Right forelimb (tissue), 1 donor: ENCODE data around the gene TUBB4B.

Experiments
- DNase-seq: peaks from one replicate; pipeline ENCODE4 v3.0.0-alpha.2; 2018

The TUBB4B gene

GRCh38 chr9:137213160-137214060, 27.7 kb upstream of the TUBB4B start:
- DNase-seq: no peak

- DNase-seq: no peak
Measured at GRCh38 chr9:137214620-137215019, 26.5 kb upstream of the TUBB4B start.

GRCh38 chr9:137215196-137215986, 25.7 kb upstream of the TUBB4B start:
- no peak for DNase-seq

- no peak for DNase-seq
Measured at GRCh38 chr9:137216188-137216965, 24.7 kb upstream of the TUBB4B start.

- no peak for DNase-seq
Measured at GRCh38 chr9:137217276-137218211, 23.5 kb upstream of the TUBB4B start.

GRCh38 chr9:137218212-137218753, 22.8 kb upstream of the TUBB4B start:
- no peak for DNase-seq

GRCh38 chr9:137218754-137219271, 22.3 kb upstream of the TUBB4B start:
- DNase-seq: no peak

GRCh38 chr9:137219757-137220316, 21.2 kb upstream of the TUBB4B start:
- no peak for DNase-seq

GRCh38 chr9:137220317-137221094, 20.6 kb upstream of the TUBB4B start:
- no peak for DNase-seq

GRCh38 chr9:137221095-137221505, 20.0 kb upstream of the TUBB4B start:
- no peak for DNase-seq

GRCh38 chr9:137221506-137222111, 19.5 kb upstream of the TUBB4B start:
- no peak for DNase-seq

GRCh38 chr9:137222190-137223077, 18.7 kb upstream of the TUBB4B start, which contains the start of gene RNF208:
RNF208 (minus strand) TSS chr9:137222240; CDS start chr9:137221212, 1,028 bp downstream.
- DNase-seq: no peak

GRCh38 chr9:137223078-137223970, 17.8 kb upstream of the TUBB4B start:
- peak; percentile 96 for DNase-seq

- DNase-seq: no peak
Measured at GRCh38 chr9:137224830-137225694, 16.0 kb upstream of the TUBB4B start, which contains the start of gene CYSRT1. CYSRT1 (plus strand) TSS chr9:137225174; CDS start chr9:137225622, 448 bp downstream.

- no peak for DNase-seq
Measured at GRCh38 chr9:137225699-137226331, 15.3 kb upstream of the TUBB4B start.
